NT2/D1 (cell line): ENCODE data around the gene GNAQ.
"Not testable (repeated sequence)": the region's sequence is repeated elsewhere in the genome, so short reads cannot be mapped to it uniquely, and the experiment has no call there.

Experiments
- DNase-seq: peaks from one replicate; pipeline ENCODE4 v3.0.0-alpha.2; 2011; ENCODE audit warnings: low read depth, low spot score
- H3K27me3 ChIP-seq: 2 replicates; pipeline ENCODE4 v1.6.0; 2011; ENCODE audit warnings: mild to moderate bottlenecking; ENCODE audit not compliant: insufficient read length, insufficient read depth
- H3K36me3 ChIP-seq: 2 replicates; pipeline ENCODE4 v1.6.1; 2011; ENCODE audit warnings: mild to moderate bottlenecking, low read length, mixed read lengths; ENCODE audit not compliant: insufficient read depth, insufficient read length
- H3K4me1 ChIP-seq: 2 replicates; pipeline ENCODE4 v1.5.1; 2011; ENCODE audit not compliant: insufficient read depth, insufficient read length
- H3K4me3 ChIP-seq: 2 replicates; pipeline ENCODE4 v1.5.1; 2011; ENCODE audit warnings: low read depth; ENCODE audit not compliant: insufficient read length
- H3K9ac ChIP-seq: 2 replicates; pipeline ENCODE4 v1.6.0; 2011; ENCODE audit warnings: low read depth; ENCODE audit not compliant: insufficient read length
- H3K9me3 ChIP-seq: 2 replicates; pipeline ENCODE4 v1.5.1; 2011; ENCODE audit warnings: mild to moderate bottlenecking, low read length; ENCODE audit not compliant: insufficient read depth
- SUZ12 ChIP-seq: IDR thresholded peaks from 2 replicates; pipeline ENCODE4 v1.6.1; 2011; ENCODE audit not compliant: insufficient read length, insufficient read depth; ENCODE audit errors: extremely low read depth
- YY1 ChIP-seq: IDR thresholded peaks from 2 replicates; pipeline ENCODE4 v1.6.1; 2011; ENCODE audit not compliant: insufficient read length, insufficient read depth
- ZNF274 ChIP-seq: IDR thresholded peaks from 2 replicates; pipeline ENCODE4 v1.6.1; 2011; ENCODE audit warnings: mild to moderate bottlenecking, low read depth, low read length

GNAQ gene

GRCh38 chr9:77687737-77688136, 343.9 kb downstream of the GNAQ start:
- H3K9ac ChIP-seq, H3K36me3 ChIP-seq, DNase-seq, H3K27me3 ChIP-seq, H3K4me1 ChIP-seq, H3K4me3 ChIP-seq: not testable (repeated sequence)
- peaks cover 10% of the 10 kb centered on the region; the same call in 1 of the 2 replicates for H3K9me3 ChIP-seq

- no peak overlapping the region for H3K4me3 ChIP-seq
- no peak for TF ChIP-seq YY1
- TF ChIP-seq ZNF274, result no peak
- TF ChIP-seq SUZ12, result no peak
- no peaks in the 10 kb centered on the region for H3K9me3 ChIP-seq
- no peaks in the 10 kb centered on the region for H3K27me3 ChIP-seq
- DNase-seq, result no peak
- no peaks in the 10 kb centered on the region for H3K36me3 ChIP-seq
- no peaks in the 10 kb centered on the region for H3K4me1 ChIP-seq
- no peak overlapping the region for H3K9ac ChIP-seq
Observed at GRCh38 chr9:77680581-77680980, 351.0 kb downstream of the GNAQ start.

GRCh38 chr9:77679661-77680368, 351.8 kb downstream of the GNAQ start:
- no peak overlapping the region for H3K9ac ChIP-seq
- H3K4me3 ChIP-seq, result no peak overlapping the region
- no peaks in the 10 kb centered on the region for H3K9me3 ChIP-seq
- TF ChIP-seq SUZ12 (no peak), YY1 (no peak), ZNF274 (no peak)
- H3K27me3 ChIP-seq, result no peaks in the 10 kb centered on the region
- no peaks in the 10 kb centered on the region for H3K36me3 ChIP-seq
- no peak for DNase-seq
- H3K4me1 ChIP-seq, result no peaks in the 10 kb centered on the region

GRCh38 chr9:77679088-77679487, 352.5 kb downstream of the GNAQ start:
- Histone ChIP-seq H3K36me3 (no peaks in the 10 kb centered on the region), H3K27me3 (no peaks in the 10 kb centered on the region), H3K4me3 (no peak overlapping the region), H3K9ac (no peak overlapping the region), H3K9me3 (no peaks in the 10 kb centered on the region), H3K4me1 (no peaks in the 10 kb centered on the region)
- no peak for DNase-seq
- TF ChIP-seq YY1 (no peak), SUZ12 (no peak), ZNF274 (no peak)

- no peaks in the 10 kb centered on the region for H3K36me3 ChIP-seq
- no peak for DNase-seq
- no peaks in the 10 kb centered on the region for H3K9me3 ChIP-seq
- TF ChIP-seq YY1, result no peak
- no peak for TF ChIP-seq ZNF274
- TF ChIP-seq SUZ12, result no peak
- no peak overlapping the region for H3K9ac ChIP-seq
- no peaks in the 10 kb centered on the region for H3K27me3 ChIP-seq
- H3K4me3 ChIP-seq, result no peak overlapping the region
- H3K4me1 ChIP-seq, result no peaks in the 10 kb centered on the region
Observed at GRCh38 chr9:77677957-77678535, 353.6 kb downstream of the GNAQ start.

- Histone ChIP-seq H3K36me3 (no peaks in the 10 kb centered on the region), H3K4me1 (no peaks in the 10 kb centered on the region), H3K9ac (no peak overlapping the region), H3K27me3 (no peaks in the 10 kb centered on the region), H3K9me3 (no peaks in the 10 kb centered on the region), H3K4me3 (no peak overlapping the region)
- TF ChIP-seq ZNF274 (no peak), YY1 (no peak), SUZ12 (no peak)
- DNase-seq, result no peak
Observed at GRCh38 chr9:77677397-77677796, 354.2 kb downstream of the GNAQ start.

- no peak overlapping the region for H3K4me3 ChIP-seq
Observed at GRCh38 chr9:77673941-77674791, 357.4 kb downstream of the GNAQ start.

More at GRCh38 chr9:77673941-77674791, 357.4 kb downstream of the GNAQ start:
- Histone ChIP-seq H3K36me3 (no peaks in the 10 kb centered on the region), H3K4me1 (no peaks in the 10 kb centered on the region), H3K9me3 (no peaks in the 10 kb centered on the region), H3K27me3 (no peaks in the 10 kb centered on the region), H3K9ac (no peak overlapping the region)
- DNase-seq, result no peak
- TF ChIP-seq YY1, result no peak
- TF ChIP-seq SUZ12, result no peak
- no peak for TF ChIP-seq ZNF274
